ENCODE data around the gene ZNF532.

The ZNF532 gene

DNA sequence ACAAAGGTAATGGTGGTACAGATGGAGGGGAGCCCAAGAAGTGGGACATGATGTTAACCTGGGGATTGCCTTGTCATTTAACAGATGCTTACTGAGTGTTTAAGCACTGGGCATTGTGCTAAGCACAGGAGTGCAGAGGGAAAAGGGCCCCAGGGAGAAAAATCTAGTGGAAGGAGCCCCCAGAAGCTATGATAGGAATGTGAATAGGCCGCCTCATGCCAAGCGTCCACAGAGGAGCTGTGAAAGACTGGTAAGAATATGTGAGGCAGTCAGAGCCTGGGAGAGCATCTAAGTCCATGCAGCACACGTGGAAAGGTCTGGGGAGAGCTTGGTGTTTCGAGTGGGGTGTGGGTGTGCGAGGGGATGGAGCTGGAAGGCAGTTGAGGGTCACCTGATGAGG is 5.5 kb downstream of the ZNF532 start:
- DNase-seq = no peak

DNA sequence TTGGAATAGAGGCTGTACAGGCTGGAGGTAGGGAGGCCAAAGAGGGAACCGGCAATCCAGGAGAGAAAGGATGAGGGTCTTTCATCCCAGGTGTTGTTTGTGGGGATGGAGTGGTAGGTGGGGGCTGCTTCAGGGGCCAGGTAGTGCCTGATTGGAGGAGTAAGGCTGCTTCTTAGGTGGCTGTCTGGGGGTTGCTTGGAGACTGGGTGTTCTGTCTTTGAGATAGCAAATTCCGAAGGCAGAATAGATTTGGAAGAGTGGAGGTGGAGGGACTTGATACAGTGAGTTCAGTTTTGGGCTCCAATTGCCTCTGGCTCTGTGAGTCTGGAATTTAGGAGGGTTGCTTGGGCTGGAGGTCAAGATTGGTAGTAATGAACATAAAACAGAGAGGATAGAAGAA is 5.9 kb downstream of the ZNF532 start:
- DNase-seq = no peak

- DNase-seq = no peak
Measured at GRCh38 chr18:58871514-58872420, 7.1 kb downstream of the ZNF532 start.

- DNase-seq = no peak
Measured at GRCh38 chr18:58878640-58879039, 14.0 kb downstream of the ZNF532 start.

DNA sequence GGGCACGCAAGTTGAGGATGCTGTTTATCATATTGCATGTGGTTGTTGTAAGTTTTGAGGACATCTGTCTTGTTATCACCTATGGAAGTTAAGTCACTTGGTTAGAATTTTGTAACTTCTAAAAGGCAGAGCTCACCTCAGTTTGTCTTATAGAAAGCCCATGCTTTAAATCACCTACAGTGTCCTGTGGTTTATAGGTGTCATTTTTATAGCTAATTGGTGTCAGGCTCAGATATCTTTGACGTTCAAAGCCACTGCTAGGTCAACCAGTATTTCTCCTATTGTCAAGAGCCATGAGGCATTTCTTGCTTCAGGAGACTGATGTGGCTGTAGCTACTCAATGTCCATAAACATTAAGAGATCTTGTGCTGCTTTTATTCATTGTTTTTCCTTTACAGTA is 16.8 kb downstream of the ZNF532 start:
- no peak for DNase-seq

DNA sequence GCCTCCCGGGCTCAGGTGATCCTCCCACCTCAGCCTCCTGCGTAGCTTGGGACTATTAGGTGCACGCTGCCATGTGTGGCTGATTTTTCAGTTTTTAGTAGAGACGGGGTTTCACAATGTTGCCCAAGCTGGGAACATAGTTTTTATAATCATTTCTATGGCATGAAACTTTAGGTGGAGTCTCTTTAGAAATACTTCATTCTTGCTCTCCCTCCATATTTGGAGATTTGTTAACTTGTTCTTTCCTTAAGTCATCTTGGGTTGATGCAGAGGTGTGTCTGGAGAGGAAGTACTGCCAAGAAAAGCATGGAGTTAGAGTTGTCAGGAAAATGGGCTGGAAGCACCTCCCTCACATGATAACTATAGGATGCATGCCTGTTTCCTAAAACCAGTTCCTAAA is 17.4 kb downstream of the ZNF532 start:
- no peak for DNase-seq

DNA sequence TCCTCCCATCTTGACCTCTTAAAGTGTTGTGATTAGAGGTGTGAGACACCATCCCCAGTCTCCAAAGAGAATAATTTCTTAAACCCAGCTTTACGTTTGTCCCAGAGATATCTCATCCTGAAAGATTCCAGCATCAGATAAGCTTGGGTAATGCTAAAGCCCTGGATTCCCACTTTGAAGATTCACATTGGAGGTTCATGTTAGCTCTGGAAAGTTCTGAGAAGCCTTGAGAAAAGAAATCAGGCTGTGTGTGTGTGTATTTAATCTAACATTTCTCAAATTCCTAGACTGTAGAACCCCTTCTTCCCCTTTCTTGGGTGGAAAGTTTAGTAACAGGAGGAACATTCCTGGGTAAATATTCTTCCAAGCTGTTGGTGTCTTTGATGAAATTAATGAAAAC is 18.0 kb downstream of the ZNF532 start:
- no peak for DNase-seq

GRCh38 chr18:58884680-58885079 is 20.0 kb downstream of the ZNF532 start:
- no peak for DNase-seq

GRCh38 chr18:58886431-58886830 is 21.8 kb downstream of the ZNF532 start:
- no peak for DNase-seq

DNA sequence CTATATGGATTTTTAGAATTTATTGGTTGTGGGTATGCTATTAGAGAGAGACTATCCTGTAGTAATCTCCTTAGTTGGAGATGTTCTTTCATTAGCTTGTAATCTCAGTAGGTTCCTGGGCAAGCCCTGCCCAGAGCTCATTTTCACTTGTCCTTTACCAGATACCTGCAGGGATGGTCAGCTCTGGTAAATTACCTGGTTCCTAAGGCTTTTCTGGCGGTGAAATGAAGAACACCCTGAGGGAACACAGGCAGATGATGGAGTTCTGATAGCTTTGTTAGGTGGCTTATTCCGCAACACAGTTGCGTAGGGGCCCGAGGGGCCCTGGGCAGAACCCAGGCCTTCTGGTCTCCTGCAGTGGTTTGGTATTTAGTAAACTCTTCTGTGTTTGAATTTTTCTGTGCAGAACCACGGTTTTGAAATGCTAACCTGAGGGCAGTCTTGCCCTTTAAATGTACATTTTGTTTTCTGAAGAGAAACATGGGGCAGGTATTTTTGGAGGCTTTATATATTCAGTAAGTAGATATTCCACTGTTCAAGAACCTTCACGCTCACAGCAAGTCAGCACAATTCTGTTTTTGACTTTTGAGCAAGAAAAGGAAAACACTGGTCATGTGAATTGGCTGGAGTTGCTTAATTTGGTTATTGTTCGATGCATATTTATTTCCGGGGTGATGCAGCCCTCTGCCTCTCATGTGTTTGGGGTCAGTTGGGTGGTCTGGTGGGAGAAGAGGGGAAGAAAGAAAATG is 22.4 kb downstream of the ZNF532 start:
- no peak for DNase-seq

GRCh38 chr18:58887613-58887963 is 22.9 kb downstream of the ZNF532 start:
- DNase-seq = peak; percentile 70 to 86

DNA sequence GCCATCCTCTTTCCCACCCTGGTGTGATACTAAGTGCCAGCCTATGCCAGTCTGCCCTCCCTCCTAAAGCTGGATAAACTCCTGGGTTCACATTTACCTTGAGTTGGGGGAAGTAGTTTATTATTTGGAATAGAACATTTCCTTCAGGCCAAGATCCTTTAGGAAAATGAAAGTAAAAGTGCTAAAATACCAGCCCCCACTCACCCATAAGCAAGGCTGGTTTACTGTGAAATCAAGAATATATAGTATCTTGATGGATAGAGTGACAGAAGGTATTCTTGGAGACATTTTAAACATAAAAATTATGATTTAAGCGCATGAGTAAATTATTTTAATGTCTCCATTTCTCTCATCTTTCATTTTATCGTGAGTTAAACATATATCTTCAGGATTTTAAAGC is 27.1 kb downstream of the ZNF532 start:
- no peak for DNase-seq

GRCh38 chr18:58892488-58892887 is 27.8 kb downstream of the ZNF532 start:
- DNase-seq = no peak

DNA sequence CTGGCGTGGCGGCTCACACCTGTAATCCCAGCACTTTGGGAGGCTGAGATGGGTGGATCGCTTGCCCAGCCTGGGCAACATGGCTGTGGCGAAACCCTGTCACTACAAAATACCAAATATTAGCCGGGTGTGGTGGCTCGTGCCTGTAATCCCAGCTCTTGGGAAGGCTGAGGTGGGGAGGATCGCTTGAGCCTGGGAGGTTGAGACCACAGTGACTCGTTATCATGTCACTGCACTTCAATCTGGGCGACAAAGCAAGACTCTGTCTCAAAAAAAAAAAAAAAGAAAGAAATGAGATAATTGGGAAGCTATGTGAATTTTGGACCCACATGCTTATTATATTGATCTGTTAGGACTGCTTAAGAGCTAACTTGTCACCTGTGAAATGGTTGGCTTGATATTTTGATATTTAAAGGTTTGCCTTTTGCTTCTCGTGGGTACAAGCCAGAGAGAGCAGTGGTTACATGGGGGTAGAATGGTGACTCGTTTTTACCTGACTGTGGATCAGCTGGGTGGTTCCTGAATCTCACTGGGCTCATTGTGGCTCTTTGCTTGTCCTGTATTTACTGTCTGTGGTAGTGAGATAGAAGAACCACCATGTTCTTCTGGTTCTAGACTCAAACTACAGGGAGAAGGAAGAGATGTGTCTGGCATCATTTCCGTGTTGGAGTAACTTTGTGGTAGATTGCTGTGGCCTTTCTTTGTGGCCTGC is 28.9 kb downstream of the ZNF532 start:
- DNase-seq = no peak

DNA sequence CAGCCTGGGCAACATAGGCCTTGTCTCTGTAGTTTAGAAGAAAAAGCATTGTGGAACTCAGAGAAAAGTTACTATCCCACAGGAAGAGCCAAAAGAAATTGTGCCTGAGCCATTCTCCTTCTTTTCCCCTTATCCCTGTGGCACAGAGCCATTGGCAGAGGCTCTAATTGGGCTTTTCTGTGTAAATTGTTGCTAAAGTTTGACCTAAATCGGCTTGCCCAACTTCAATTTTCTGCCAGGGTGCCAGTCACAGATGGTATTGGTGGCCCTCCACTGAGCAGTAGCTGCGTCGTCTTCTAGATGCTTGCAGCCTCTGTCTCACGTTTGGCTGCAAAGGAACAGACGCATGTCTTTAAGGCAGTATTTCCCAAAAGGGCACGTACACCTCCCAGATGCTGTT is 30.3 kb downstream of the ZNF532 start:
- DNase-seq = no peak

DNA sequence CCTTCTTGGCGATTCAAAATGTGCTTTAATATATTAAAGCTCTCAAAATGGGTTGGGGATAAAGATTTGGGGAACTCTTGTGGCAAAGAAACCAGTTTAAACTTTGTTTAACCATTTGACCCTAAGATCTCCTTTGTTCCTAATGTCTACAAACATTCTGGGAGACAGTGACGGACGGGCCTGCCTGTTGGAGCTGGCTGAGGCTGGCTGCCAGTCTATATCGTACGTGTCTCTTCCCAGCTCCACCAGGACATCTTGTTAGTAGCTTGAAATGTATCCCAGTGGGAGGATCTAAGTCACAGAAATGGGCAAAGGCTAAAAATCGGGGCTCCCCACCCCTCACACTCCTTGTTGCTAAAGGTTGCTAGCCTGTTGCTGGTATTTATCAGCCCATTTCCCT is 30.7 kb downstream of the ZNF532 start:
- DNase-seq = no peak

DNA sequence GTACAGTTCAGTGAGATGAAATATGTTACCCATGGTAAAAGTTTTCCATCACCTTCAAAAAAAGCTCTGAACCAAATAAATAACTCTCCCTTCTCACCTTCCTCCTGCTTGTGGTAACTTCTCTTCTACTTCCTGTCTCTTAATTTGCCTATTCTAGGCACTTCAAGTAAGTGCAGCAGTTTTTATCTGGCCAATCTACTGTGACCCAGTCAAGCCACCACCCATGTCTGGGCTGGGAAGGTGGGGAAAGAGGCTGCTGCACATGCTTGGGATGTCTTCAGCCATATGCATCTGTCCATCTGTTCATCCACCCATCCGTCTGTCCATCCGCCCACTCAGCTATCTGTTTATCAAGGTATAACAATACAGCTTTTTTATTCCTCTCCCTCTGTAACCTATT is 31.6 kb downstream of the ZNF532 start:
- DNase-seq = no peak

- DNase-seq = no peak
Measured at GRCh38 chr18:58896734-58897508, 32.2 kb downstream of the ZNF532 start.

DNA sequence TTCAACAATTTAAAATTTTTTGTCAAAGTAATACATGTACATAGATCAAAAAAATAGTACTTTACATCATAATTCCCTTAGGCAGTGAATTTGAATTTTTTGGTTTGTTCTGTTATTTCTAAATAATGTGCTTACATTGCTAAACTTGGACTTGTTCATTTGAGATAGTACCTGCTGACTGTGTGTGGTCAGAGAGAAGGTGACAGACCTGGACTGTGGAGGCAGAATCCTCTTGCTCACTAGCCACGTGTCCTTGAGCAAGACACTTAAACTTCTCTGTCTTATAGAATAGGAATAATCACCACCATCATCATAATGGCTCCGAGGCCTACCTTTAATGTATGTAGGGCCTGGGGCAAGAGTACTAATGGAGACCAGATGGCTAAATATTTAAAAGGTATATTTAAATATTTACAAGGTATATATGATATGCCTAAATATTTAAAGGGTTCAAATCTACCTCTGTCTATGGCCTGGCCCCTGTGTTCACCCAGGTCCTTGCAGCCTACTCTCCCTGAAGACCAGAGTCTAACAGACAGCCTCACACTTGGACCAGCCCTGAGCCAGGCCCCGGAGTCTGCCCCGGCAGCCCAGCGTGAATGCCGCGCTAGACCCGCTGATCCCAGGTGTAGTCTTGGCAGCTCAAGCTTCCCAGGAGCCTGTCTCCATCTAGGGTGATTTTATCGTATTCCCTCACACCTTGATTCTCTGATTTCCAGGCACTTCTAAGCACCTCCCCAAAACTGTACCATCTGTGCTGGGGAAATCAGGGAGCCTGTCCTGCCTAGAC is 33.5 kb downstream of the ZNF532 start:
- no peak for DNase-seq

DNA sequence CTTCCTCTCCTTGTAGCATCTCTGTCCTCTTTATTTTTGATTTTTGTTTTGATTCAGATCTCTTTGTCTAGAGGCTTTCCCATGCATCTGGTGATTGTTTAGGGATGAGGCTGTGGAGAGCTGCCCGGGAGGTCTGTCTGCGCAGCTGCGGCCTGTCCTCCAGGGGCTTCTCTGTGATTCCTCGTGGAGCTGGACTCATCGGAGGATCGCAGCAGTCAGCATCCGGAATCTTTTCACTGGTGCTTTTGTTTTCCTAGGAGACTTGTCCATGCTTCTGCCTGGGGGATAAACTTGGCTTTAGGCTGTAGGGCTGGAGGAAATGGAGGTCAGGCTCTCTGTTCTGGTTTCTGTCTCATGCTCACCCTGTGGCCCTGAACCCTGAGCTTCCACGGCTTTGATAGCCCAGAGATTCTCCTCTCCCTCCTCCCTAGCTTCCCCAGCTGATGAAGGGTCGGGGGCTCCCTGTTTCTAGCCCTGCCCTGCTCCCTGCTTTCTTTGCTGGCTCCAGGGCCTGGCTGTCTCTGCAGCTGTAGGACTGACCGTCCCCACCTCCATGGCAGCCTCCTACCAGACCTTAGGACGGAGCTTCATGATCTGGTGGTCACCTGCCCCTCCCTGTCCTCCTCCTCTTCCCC is 35.5 kb downstream of the ZNF532 start:
- no peak for DNase-seq

DNA sequence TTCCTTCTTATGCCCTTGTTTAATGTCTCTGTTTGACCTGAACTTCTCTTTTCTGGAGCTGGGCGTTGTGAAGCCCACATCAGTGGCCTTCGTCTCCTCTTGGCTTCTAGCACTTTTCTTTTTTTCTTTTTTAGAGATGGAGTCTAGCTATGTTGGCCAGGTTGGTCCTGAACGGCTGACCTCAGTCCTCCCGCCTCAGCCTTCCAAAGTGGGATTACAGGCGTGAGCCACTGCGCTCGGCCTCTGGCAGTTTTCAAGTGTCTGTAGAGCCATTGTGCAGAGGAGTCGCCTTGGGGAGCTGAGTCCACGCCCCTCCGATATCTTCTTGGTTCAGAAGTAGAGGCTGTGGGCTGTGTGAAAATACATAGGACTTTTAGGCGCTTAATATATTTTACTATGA is 36.5 kb downstream of the ZNF532 start:
- DNase-seq = no peak

GRCh38 chr18:58901783-58902182 is 37.1 kb downstream of the ZNF532 start:
- no peak for DNase-seq

Data from Kasumi-1 (cell line).